ENCODE measurements around the gene PNMA1.
A peak's percentile ranks its signal among the peaks of the same experiment; 100 is the strongest.

Gene PNMA1

GRCh38 chr14:73713803-73714655, at the start of gene PNMA1:
PNMA1 (minus strand) TSS chr14:73714384; CDS start chr14:73713639, 745 bp downstream.
- peak; percentile 91 for DNase-seq (ENCODE audit: low spot score)

- no peak for DNase-seq (ENCODE audit: low spot score)
Observed at GRCh38 chr14:73763396-73763795, 49.2 kb upstream of the PNMA1 start.

- DNase-seq (ENCODE audit: low spot score), result no peak
Observed at GRCh38 chr14:73762375-73762822, 48.2 kb upstream of the PNMA1 start.

- no peak for DNase-seq (ENCODE audit: low spot score)
Observed at GRCh38 chr14:73761618-73762355, 47.6 kb upstream of the PNMA1 start.

GRCh38 chr14:73760598-73761586, 46.7 kb upstream of the PNMA1 start:
- DNase-seq (ENCODE audit: low spot score), result no peak

- DNase-seq (ENCODE audit: low spot score), result peak; percentile 98
Observed at GRCh38 chr14:73759714-73760597, 45.8 kb upstream of the PNMA1 start.

GRCh38 chr14:73759183-73759713, 45.1 kb upstream of the PNMA1 start:
- peak; percentile 47 for DNase-seq (ENCODE audit: low spot score)

- peak; percentile 69 for DNase-seq (ENCODE audit: low spot score)
Observed at GRCh38 chr14:73758392-73759182, 44.4 kb upstream of the PNMA1 start.

- no peak for DNase-seq (ENCODE audit: low spot score)
Observed at GRCh38 chr14:73757876-73758391, 43.8 kb upstream of the PNMA1 start.

GRCh38 chr14:73757381-73757780, 43.2 kb upstream of the PNMA1 start:
- no peak for DNase-seq (ENCODE audit: low spot score)

GRCh38 chr14:73755434-73756014, 41.3 kb upstream of the PNMA1 start:
- no peak for DNase-seq (ENCODE audit: low spot score)

- no peak for DNase-seq (ENCODE audit: low spot score)
Observed at GRCh38 chr14:73754911-73755360, 40.8 kb upstream of the PNMA1 start.

GRCh38 chr14:73753887-73754795, 40.0 kb upstream of the PNMA1 start:
- DNase-seq (ENCODE audit: low spot score), result no peak

- no peak for DNase-seq (ENCODE audit: low spot score)
Observed at GRCh38 chr14:73753124-73753886, 39.1 kb upstream of the PNMA1 start.

GRCh38 chr14:73752297-73752992, 38.3 kb upstream of the PNMA1 start:
- DNase-seq (ENCODE audit: low spot score), result no peak

GRCh38 chr14:73751157-73751691, 37.0 kb upstream of the PNMA1 start:
- no peak for DNase-seq (ENCODE audit: low spot score)
